ENCODE results near the gene THOC1.

Gene THOC1

GRCh38 chr18:240175-240574, 27.7 kb downstream of the THOC1 start:
- no CpG with 5 or more reads among the region's 1 CpG for WGBS (ENCODE audit: extremely low coverage, insufficient coverage, low lambda C conversion rate)
- no peaks in the 10 kb centered on the region for H3K36me3 ChIP-seq (ENCODE audit: control insufficient read depth, insufficient read depth, low read length)
- DNase-seq: no peak

GRCh38 chr18:231563-231962, 36.3 kb downstream of the THOC1 start:
- Histone ChIP-seq H3K56ac (ENCODE audit: low read length) (no peak overlapping the region), H2BK120ac (ENCODE audit: low read depth, low read length) (no peak overlapping the region), H3K27me3 (ENCODE audit: insufficient read depth, low read length, poor library complexity) (no peaks in the 10 kb centered on the region), H4K8ac (ENCODE audit: low read depth, low read length) (no peak overlapping the region), H3K27ac (ENCODE audit: low read depth, low read length) (no peak overlapping the region), H3K4me3 (ENCODE audit: low read length) (no peak overlapping the region), H3K23ac (ENCODE audit: low read length) (no peak overlapping the region), H4K5ac (ENCODE audit: low read length) (no peak overlapping the region), H2BK5ac (ENCODE audit: low read length) (no peak overlapping the region), H3K79me1 (ENCODE audit: low read length) (no peaks in the 10 kb centered on the region), H3K18ac (ENCODE audit: low read length) (no peak overlapping the region), H2BK15ac (replicated peaks; ENCODE audit: low read depth) (no peak overlapping the region), H3K9ac (ENCODE audit: low read length) (no peak overlapping the region), H3K4me1 (ENCODE audit: control insufficient read depth, low read depth, low read length) (no peaks in the 10 kb centered on the region), H3K79me2 (ENCODE audit: control insufficient read depth, insufficient read depth, low read length) (no peaks in the 10 kb centered on the region), H3K4me2 (ENCODE audit: low read length) (no peak overlapping the region), H2AK5ac (ENCODE audit: low read length) (no peak overlapping the region), H3K36me3 (ENCODE audit: control insufficient read depth, insufficient read depth, low read length) (no peaks in the 10 kb centered on the region), H3K4ac (ENCODE audit: low read depth, low read length) (no peak overlapping the region)
- WGBS (ENCODE audit: extremely low coverage, insufficient coverage, low lambda C conversion rate): no CpG with 5 or more reads among the region's 1 CpG
- no peak for DNase-seq

More at GRCh38 chr18:240175-240574, 27.7 kb downstream of the THOC1 start:
- H3K4me3 ChIP-seq (ENCODE audit: low read length): no peak overlapping the region
- no peaks in the 10 kb centered on the region for H3K79me2 ChIP-seq (ENCODE audit: control insufficient read depth, insufficient read depth, low read length)
- H4K5ac ChIP-seq (ENCODE audit: low read length): no peak overlapping the region
- no peak overlapping the region for H2AK5ac ChIP-seq (ENCODE audit: low read length)
- no peaks in the 10 kb centered on the region for H3K4me1 ChIP-seq (ENCODE audit: control insufficient read depth, low read depth, low read length)
- H3K79me1 ChIP-seq (ENCODE audit: low read length): no peaks in the 10 kb centered on the region
- H2BK5ac ChIP-seq (ENCODE audit: low read length): no peak overlapping the region
- H3K23ac ChIP-seq (ENCODE audit: low read length): no peak overlapping the region
- H3K9ac ChIP-seq (ENCODE audit: low read length): no peak overlapping the region
- no peak overlapping the region for H3K18ac ChIP-seq (ENCODE audit: low read length)
- H2BK120ac ChIP-seq (ENCODE audit: low read depth, low read length): no peak overlapping the region
- H3K27ac ChIP-seq (ENCODE audit: low read depth, low read length): no peak overlapping the region
- H3K27me3 ChIP-seq (ENCODE audit: insufficient read depth, low read length, poor library complexity): no peaks in the 10 kb centered on the region
- H3K56ac ChIP-seq (ENCODE audit: low read length): no peak overlapping the region
- H4K8ac ChIP-seq (ENCODE audit: low read depth, low read length): no peak overlapping the region
- H3K4me2 ChIP-seq (ENCODE audit: low read length): no peak overlapping the region
- H2BK15ac ChIP-seq (replicated peaks; ENCODE audit: low read depth): no peak overlapping the region
- H3K4ac ChIP-seq (ENCODE audit: low read depth, low read length): no peak overlapping the region

- DNase-seq: no peak
- H3K27me3 ChIP-seq (ENCODE audit: insufficient read depth, low read length, poor library complexity): no peaks in the 10 kb centered on the region
- H3K4me3 ChIP-seq (ENCODE audit: low read length): no peak overlapping the region
- no peaks in the 10 kb centered on the region for H3K79me1 ChIP-seq (ENCODE audit: low read length)
- WGBS (ENCODE audit: extremely low coverage, insufficient coverage, low lambda C conversion rate): no CpG with 5 or more reads among the region's 1 CpG
- no peak overlapping the region for H3K9ac ChIP-seq (ENCODE audit: low read length)
- H3K27ac ChIP-seq (ENCODE audit: low read depth, low read length): no peak overlapping the region
- H4K5ac ChIP-seq (ENCODE audit: low read length): no peak overlapping the region
- no peak overlapping the region for H3K18ac ChIP-seq (ENCODE audit: low read length)
- no peak overlapping the region for H3K4me2 ChIP-seq (ENCODE audit: low read length)
- no peaks in the 10 kb centered on the region for H3K4me1 ChIP-seq (ENCODE audit: control insufficient read depth, low read depth, low read length)
- H3K36me3 ChIP-seq (ENCODE audit: control insufficient read depth, insufficient read depth, low read length): no peaks in the 10 kb centered on the region
- H3K79me2 ChIP-seq (ENCODE audit: control insufficient read depth, insufficient read depth, low read length): no peaks in the 10 kb centered on the region
- H2BK5ac ChIP-seq (ENCODE audit: low read length): no peak overlapping the region
- no peak overlapping the region for H3K23ac ChIP-seq (ENCODE audit: low read length)
- no peak overlapping the region for H2AK5ac ChIP-seq (ENCODE audit: low read length)
- no peak overlapping the region for H2BK15ac ChIP-seq (replicated peaks; ENCODE audit: low read depth)
- H3K56ac ChIP-seq (ENCODE audit: low read length): no peak overlapping the region
- H2BK120ac ChIP-seq (ENCODE audit: low read depth, low read length): no peak overlapping the region
- H3K4ac ChIP-seq (ENCODE audit: low read depth, low read length): no peak overlapping the region
- no peak overlapping the region for H4K8ac ChIP-seq (ENCODE audit: low read depth, low read length)
Measured at GRCh38 chr18:228586-228985, 39.3 kb downstream of the THOC1 start.

- Histone ChIP-seq H3K4ac (ENCODE audit: low read depth, low read length) (no peak overlapping the region), H3K27ac (ENCODE audit: low read depth, low read length) (no peak overlapping the region), H3K18ac (ENCODE audit: low read length) (no peak overlapping the region), H3K23ac (ENCODE audit: low read length) (no peak overlapping the region), H3K9ac (ENCODE audit: low read length) (no peak overlapping the region), H3K79me1 (ENCODE audit: low read length) (no peaks in the 10 kb centered on the region), H3K79me2 (ENCODE audit: control insufficient read depth, insufficient read depth, low read length) (no peaks in the 10 kb centered on the region), H3K27me3 (ENCODE audit: insufficient read depth, low read length, poor library complexity) (no peaks in the 10 kb centered on the region), H2BK120ac (ENCODE audit: low read depth, low read length) (no peak overlapping the region), H3K4me2 (ENCODE audit: low read length) (no peak overlapping the region), H2BK15ac (replicated peaks; ENCODE audit: low read depth) (no peak overlapping the region), H3K36me3 (ENCODE audit: control insufficient read depth, insufficient read depth, low read length) (no peaks in the 10 kb centered on the region), H3K4me1 (ENCODE audit: control insufficient read depth, low read depth, low read length) (no peaks in the 10 kb centered on the region), H3K56ac (ENCODE audit: low read length) (no peak overlapping the region), H4K8ac (ENCODE audit: low read depth, low read length) (no peak overlapping the region), H2AK5ac (ENCODE audit: low read length) (no peak overlapping the region), H3K4me3 (ENCODE audit: low read length) (no peak overlapping the region), H2BK5ac (ENCODE audit: low read length) (no peak overlapping the region), H4K5ac (ENCODE audit: low read length) (no peak overlapping the region)
- WGBS (ENCODE audit: extremely low coverage, insufficient coverage, low lambda C conversion rate): no CpG with 5 or more reads among the region's 4 CpGs
- no peak for DNase-seq
Measured at GRCh38 chr18:227902-228301, 39.9 kb downstream of the THOC1 start.

GRCh38 chr18:227374-227773, 40.5 kb downstream of the THOC1 start:
- Histone ChIP-seq H3K36me3 (ENCODE audit: control insufficient read depth, insufficient read depth, low read length) (no peaks in the 10 kb centered on the region), H3K4me1 (ENCODE audit: control insufficient read depth, low read depth, low read length) (no peaks in the 10 kb centered on the region), H3K27ac (ENCODE audit: low read depth, low read length) (no peak overlapping the region), H2BK5ac (ENCODE audit: low read length) (no peak overlapping the region), H4K5ac (ENCODE audit: low read length) (no peak overlapping the region), H2AK5ac (ENCODE audit: low read length) (no peak overlapping the region), H2BK15ac (replicated peaks; ENCODE audit: low read depth) (no peak overlapping the region), H3K4me2 (ENCODE audit: low read length) (no peak overlapping the region), H4K8ac (ENCODE audit: low read depth, low read length) (no peak overlapping the region), H3K56ac (ENCODE audit: low read length) (no peak overlapping the region), H3K79me1 (ENCODE audit: low read length) (no peaks in the 10 kb centered on the region), H3K18ac (ENCODE audit: low read length) (no peak overlapping the region), H2BK120ac (ENCODE audit: low read depth, low read length) (no peak overlapping the region), H3K4ac (ENCODE audit: low read depth, low read length) (no peak overlapping the region), H3K23ac (ENCODE audit: low read length) (no peak overlapping the region), H3K27me3 (ENCODE audit: insufficient read depth, low read length, poor library complexity) (no peaks in the 10 kb centered on the region), H3K4me3 (ENCODE audit: low read length) (no peak overlapping the region), H3K9ac (ENCODE audit: low read length) (no peak overlapping the region), H3K79me2 (ENCODE audit: control insufficient read depth, insufficient read depth, low read length) (no peaks in the 10 kb centered on the region)
- no CpG with 5 or more reads among the region's 6 CpGs for WGBS (ENCODE audit: extremely low coverage, insufficient coverage, low lambda C conversion rate)
- DNase-seq: no peak

GRCh38 chr18:225745-226144, 42.1 kb downstream of the THOC1 start:
- Histone ChIP-seq H3K9ac (ENCODE audit: low read length) (no peak overlapping the region), H3K4me3 (ENCODE audit: low read length) (no peak overlapping the region), H3K56ac (ENCODE audit: low read length) (no peak overlapping the region), H3K4me1 (ENCODE audit: control insufficient read depth, low read depth, low read length) (no peaks in the 10 kb centered on the region), H3K36me3 (ENCODE audit: control insufficient read depth, insufficient read depth, low read length) (no peaks in the 10 kb centered on the region), H3K18ac (ENCODE audit: low read length) (no peak overlapping the region), H2AK5ac (ENCODE audit: low read length) (no peak overlapping the region), H2BK15ac (replicated peaks; ENCODE audit: low read depth) (no peak overlapping the region), H4K8ac (ENCODE audit: low read depth, low read length) (no peak overlapping the region), H3K23ac (ENCODE audit: low read length) (no peak overlapping the region), H3K79me1 (ENCODE audit: low read length) (no peaks in the 10 kb centered on the region), H3K79me2 (ENCODE audit: control insufficient read depth, insufficient read depth, low read length) (no peaks in the 10 kb centered on the region), H3K4ac (ENCODE audit: low read depth, low read length) (no peak overlapping the region), H2BK5ac (ENCODE audit: low read length) (no peak overlapping the region), H3K27ac (ENCODE audit: low read depth, low read length) (no peak overlapping the region), H3K27me3 (ENCODE audit: insufficient read depth, low read length, poor library complexity) (no peaks in the 10 kb centered on the region), H3K4me2 (ENCODE audit: low read length) (no peak overlapping the region), H2BK120ac (ENCODE audit: low read depth, low read length) (no peak overlapping the region), H4K5ac (ENCODE audit: low read length) (no peak overlapping the region)
- no CpG with 5 or more reads among the region's 4 CpGs for WGBS (ENCODE audit: extremely low coverage, insufficient coverage, low lambda C conversion rate)
- no peak for DNase-seq

Measured in mesendoderm (in vitro differentiated cells).